NT2/D1 (cell line): ENCODE data around the gene SET.

Source experiments
- SUZ12 ChIP-seq: IDR thresholded peaks from 2 replicates; pipeline ENCODE4 v1.6.1; 2011; ENCODE audit not compliant: insufficient read length, insufficient read depth; ENCODE audit errors: extremely low read depth
- YY1 ChIP-seq: IDR thresholded peaks from 2 replicates; pipeline ENCODE4 v1.6.1; 2011; ENCODE audit not compliant: insufficient read length, insufficient read depth
- ZNF274 ChIP-seq: IDR thresholded peaks from 2 replicates; pipeline ENCODE4 v1.6.1; 2011; ENCODE audit warnings: mild to moderate bottlenecking, low read depth, low read length

GRCh38 chr9:128687453-128687852, 1.6 kb upstream of the SET start:
- TF ChIP-seq SUZ12 (no peak), ZNF274 (no peak), YY1 (no peak)
